Measurements from ENCODE around the gene CAMK1D. TPM values are rescaled to one million over a fixed set of nuclear protein-coding genes. Genes with fewer than 3 reads are reported as not detected.

Gene CAMK1D
- total RNA-seq, 1 experiment from 2014 or later, result 6.3 TPM

DNA sequence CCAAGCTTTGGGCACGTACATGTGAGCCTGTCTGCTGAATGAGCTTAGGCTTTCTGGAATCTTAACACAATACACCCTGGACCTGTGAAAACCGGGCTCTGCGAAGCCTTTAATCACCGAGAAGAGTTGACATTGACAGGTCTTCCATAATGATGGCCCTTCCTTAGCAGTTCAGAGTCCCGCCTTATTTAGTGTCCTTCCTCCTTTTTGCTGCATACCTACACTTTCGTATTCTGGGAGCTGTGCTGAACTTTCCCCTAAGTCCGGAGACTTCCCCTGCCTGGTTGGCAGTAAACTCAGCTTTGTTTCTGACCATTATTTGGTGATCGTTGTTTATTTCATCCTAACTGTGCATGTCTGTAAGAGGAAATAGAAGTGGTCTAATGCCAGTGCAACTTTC is 212.0 kb downstream of the CAMK1D start:
- Histone ChIP-seq H3K14ac (ENCODE audit: insufficient read depth, low read length) (no peak overlapping the region), H3K18ac (ENCODE audit: insufficient read length, low read depth, low read length) (no peak overlapping the region), H3T11ph (ENCODE audit: low read length) (no peak overlapping the region), H3K23me2 (ENCODE audit: insufficient read length, low read depth, low read length, poor library complexity, severe bottlenecking) (no peaks in the 10 kb centered on the region), H3K27ac (ENCODE audit: insufficient read length, low read depth, low read length) (no peak overlapping the region), H4K8ac (replicated peaks; ENCODE audit: insufficient read length, low read depth, low read length) (no peak overlapping the region), H3K27me3 (ENCODE audit: insufficient read depth, low read length) (no peaks in the 10 kb centered on the region), H2BK120ac (ENCODE audit: low read depth, low read length, poor library complexity, severe bottlenecking) (no peak overlapping the region), H3K56ac (ENCODE audit: insufficient read length, low read depth, low read length) (no peak overlapping the region), H4K20me1 (ENCODE audit: control insufficient read depth, insufficient read depth, insufficient read length) (no peaks in the 10 kb centered on the region), H3K4me1 (ENCODE audit: insufficient read depth, low read length) (no peaks in the 10 kb centered on the region), H3K4me2 (ENCODE audit: insufficient read depth, insufficient read length, low read length) (no peak overlapping the region), H3K9me3 (ENCODE audit: control insufficient read depth, low read depth, low read length) (no peaks in the 10 kb centered on the region), H2AFZ (ENCODE audit: low read length) (no peak overlapping the region), H2BK12ac (ENCODE audit: insufficient read length, low read depth, low read length) (no peak overlapping the region), H2BK20ac (ENCODE audit: low read depth, low read length, poor library complexity, severe bottlenecking) (no peak overlapping the region), H3K9ac (ENCODE audit: extremely low read depth, insufficient read length, low read length) (no peak overlapping the region), H2AK5ac (ENCODE audit: insufficient read length, low read length) (no peak overlapping the region), H2BK5ac (ENCODE audit: insufficient read length, low read length) (no peak overlapping the region), H4K5ac (ENCODE audit: insufficient read length, low read depth, low read length) (no peak overlapping the region), H2BK15ac (ENCODE audit: low read depth, low read length) (no peak overlapping the region), H3K23ac (ENCODE audit: insufficient read length, low read depth, low read length) (no peak overlapping the region), H4K91ac (ENCODE audit: insufficient read length, low read depth, low read length) (no peak overlapping the region), H3K4ac (ENCODE audit: low read depth, low read length) (no peak overlapping the region), H3K79me1 (ENCODE audit: insufficient read depth, low read depth, low read length, poor library complexity, severe bottlenecking) (no peaks in the 10 kb centered on the region), H3K79me2 (ENCODE audit: insufficient read depth, low read length) (no peaks in the 10 kb centered on the region)
- Mint-ChIP-seq H3K9me3 (no peaks in the 10 kb centered on the region), H3K4me1 (peaks cover 0 to 1% of the 10 kb centered on the region in 2 experiments; a peak in 1 of 4 replicates), H3K4me3 (no peak overlapping the region), H3K27me3 (ENCODE audit: low read depth) (peaks cover 2% of the 10 kb centered on the region), H3K36me3 (ENCODE audit: insufficient read depth in 1 of 3, low read depth in 3 of 3) (no peaks in the 10 kb centered on the region; a peak in 1 of 7 replicates), H3K27ac (no peak overlapping the region)
- DNase-seq, result no peak
- no CpG with 5 or more reads among the region's 8 CpGs for WGBS (ENCODE audit: extremely low coverage, insufficient read length, low lambda C conversion rate)
- TF ChIP-seq, protein P1, sequence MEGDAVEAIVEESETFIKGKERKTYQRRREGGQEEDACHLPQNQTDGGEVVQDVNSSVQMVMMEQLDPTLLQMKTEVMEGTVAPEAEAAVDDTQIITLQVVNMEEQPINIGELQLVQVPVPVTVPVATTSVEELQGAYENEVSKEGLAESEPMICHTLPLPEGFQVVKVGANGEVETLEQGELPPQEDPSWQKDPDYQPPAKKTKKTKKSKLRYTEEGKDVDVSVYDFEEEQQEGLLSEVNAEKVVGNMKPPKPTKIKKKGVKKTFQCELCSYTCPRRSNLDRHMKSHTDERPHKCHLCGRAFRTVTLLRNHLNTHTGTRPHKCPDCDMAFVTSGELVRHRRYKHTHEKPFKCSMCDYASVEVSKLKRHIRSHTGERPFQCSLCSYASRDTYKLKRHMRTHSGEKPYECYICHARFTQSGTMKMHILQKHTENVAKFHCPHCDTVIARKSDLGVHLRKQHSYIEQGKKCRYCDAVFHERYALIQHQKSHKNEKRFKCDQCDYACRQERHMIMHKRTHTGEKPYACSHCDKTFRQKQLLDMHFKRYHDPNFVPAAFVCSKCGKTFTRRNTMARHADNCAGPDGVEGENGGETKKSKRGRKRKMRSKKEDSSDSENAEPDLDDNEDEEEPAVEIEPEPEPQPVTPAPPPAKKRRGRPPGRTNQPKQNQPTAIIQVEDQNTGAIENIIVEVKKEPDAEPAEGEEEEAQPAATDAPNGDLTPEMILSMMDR (conservative IDR thresholded peaks at IDR 0.05), result no peak

Measured in H9 (cell line).